C4-2B (cell line): ENCODE measurements around the gene MTFR1L.

Experiments
- CTCF ChIP-seq: fragments of 450-650 bp; conservative IDR thresholded peaks from 2 replicates; pipeline ENCODE4 v1.5.1; 2017; ENCODE audit warnings: mild to moderate bottlenecking
- ZFX ChIP-seq: fragments of 450-650 bp; IDR thresholded peaks from 2 replicates; pipeline ENCODE4 v1.6.1; 2017

GRCh38 chr1:25848531-25848930 is 28.8 kb downstream of the MTFR1L start:
- TF ChIP-seq CTCF (no peak), ZFX (no peak)
